Vagina (tissue), 2 donors: ENCODE data around the gene DOK7. TPM values are rescaled to one million over a fixed set of nuclear protein-coding genes. Genes with fewer than 3 reads are reported as not detected.
"Not testable (repeated sequence)": the region's sequence is repeated elsewhere in the genome, so short reads cannot be mapped to it uniquely, and the experiment has no call there.

Experiments
- DNase-seq, 2 donors: peaks; one replicate each; pipeline ENCODE4 v3.0.0-alpha.2; 2017; ENCODE audit errors: extremely low spot score in 2 of 2
- H3K27ac ChIP-seq: fragments of 200-600 bp; sonication (generic); one replicate; pipeline ENCODE4 v1.5.1; 2019
- H3K27me3 ChIP-seq: fragments of 200-600 bp; sonication (generic); one replicate; pipeline ENCODE4 v1.5.1; 2019
- H3K36me3 ChIP-seq, 2 donors: fragments of 200-600 bp; sonication (generic); one replicate each; pipeline ENCODE4 v1.5.1; 2017 to 2019
- H3K4me1 ChIP-seq: fragments of 200-600 bp; sonication (generic); one replicate; pipeline ENCODE4 v1.5.1; 2019
- H3K4me3 ChIP-seq, 2 donors: fragments of 200-600 bp; sonication (generic); 1 replicate in 1 of 2; 2 replicates in 1 of 2; pipeline ENCODE4 v1.5.1; 2016 to 2019
- H3K9me3 ChIP-seq: fragments of 200-600 bp; sonication (generic); one replicate; pipeline ENCODE4 v1.5.1; 2019
- CTCF ChIP-seq, 3 experiments: fragments of 450-650 bp in 2 of 3; fragments of 200-600 bp in 1 of 3; sonication (generic) in 1 of 3; IDR thresholded peaks; one replicate each; pipeline ENCODE4 v1.5.1; 2017 to 2019; ENCODE audit warnings: antibody characterized with exemption in 3 of 3, mild to moderate bottlenecking in 2 of 3, moderate library complexity in 2 of 3
- POLR2A ChIP-seq, 2 donors: fragments of 450-650 bp; IDR thresholded peaks; one replicate each; pipeline ENCODE4 v1.6.1; 2017; ENCODE audit warnings: antibody characterized with exemption in 2 of 2, mild to moderate bottlenecking in 2 of 2, moderate library complexity in 2 of 2
- POLR2AphosphoS5 ChIP-seq, 2 donors: sonication (generic); formaldehyde crosslinking; IDR thresholded peaks; one replicate each; pipeline ENCODE4 v1.9.0; 2017; ENCODE audit warnings: antibody characterized with exemption in 2 of 2, mild to moderate bottlenecking in 2 of 2, low read depth in 1 of 2; ENCODE audit not compliant: insufficient read depth in 1 of 2
- intact Hi-C: fragments of 100-400 bp; cut with DNase I; formaldehyde crosslinking; loops from one replicate; pipeline ENCODE4 v1.15.1; 2023
- total RNA-seq: library from RNA; depleted of rRNA; stranded (reverse); fragments of >200 nt; gene quantifications from one replicate; pipeline ENCODE4 v1.2.3, GENCODE V29; 2016

The DOK7 gene
- total RNA-seq, 1 donor from 2014 or later: 4.7 TPM

GRCh38 chr4:3533423-3533820, 70.3 kb downstream of the DOK7 start:
- DNase-seq: no peak
- no peaks in the 10 kb centered on the region for H3K27me3 ChIP-seq
- H3K27ac ChIP-seq: no peak overlapping the region
- intact Hi-C loops: no loop called here
- peaks cover 32% of the 10 kb centered on the region for H3K4me1 ChIP-seq
- H3K4me3 ChIP-seq: no peak overlapping the region
- no peaks in the 10 kb centered on the region for H3K9me3 ChIP-seq
- H3K36me3 ChIP-seq: peaks cover 0 to 5% of the 10 kb centered on the region in 2 donors
- no peak for TF ChIP-seq CTCF (IDR thresholded peaks at IDR 0.05)
- TF ChIP-seq POLR2A (IDR thresholded peaks at IDR 0.05): no peak
- TF ChIP-seq POLR2AphosphoS5 (IDR thresholded peaks at IDR 0.05; ENCODE audit: insufficient read depth in 1 of 2, low read depth in 1 of 2): no peak

GRCh38 chr4:3535812-3536211, 72.7 kb downstream of the DOK7 start:
- H3K27ac ChIP-seq, H3K27me3 ChIP-seq, intact Hi-C loops, H3K9me3 ChIP-seq, DNase-seq, H3K36me3 ChIP-seq, H3K4me3 ChIP-seq: not testable (repeated sequence)
- peaks cover 16% of the 10 kb centered on the region for H3K4me1 ChIP-seq

GRCh38 chr4:3538906-3539305, 75.8 kb downstream of the DOK7 start:
- H3K36me3 ChIP-seq, H3K4me1 ChIP-seq, H3K27me3 ChIP-seq, H3K27ac ChIP-seq, H3K9me3 ChIP-seq, H3K4me3 ChIP-seq, DNase-seq, intact Hi-C loops: not testable (repeated sequence)

GRCh38 chr4:3543415-3543814, 80.3 kb downstream of the DOK7 start:
- H3K9me3 ChIP-seq, H3K27me3 ChIP-seq, H3K4me1 ChIP-seq, H3K4me3 ChIP-seq, DNase-seq, intact Hi-C loops, H3K27ac ChIP-seq, H3K36me3 ChIP-seq: not testable (repeated sequence)

Other genes starting within 250 kb of the DOK7 start
- 0.49 TPM for gene MSANTD1, start 214.1 kb upstream of the DOK7 start, total RNA-seq
- 64.8 TPM for gene RGS12, start 170.3 kb upstream of the DOK7 start, total RNA-seq
- gene HGFAC, start 21.3 kb upstream of the DOK7 start, total RNA-seq: not detected
- gene LRPAP1, start 69.1 kb downstream of the DOK7 start, total RNA-seq: 98.7 TPM